ENCODE results near the gene ZNF354B. TPM values are rescaled to one million over a fixed set of nuclear protein-coding genes. Genes with fewer than 3 reads are reported as not detected.
"Not testable (repeated sequence)": the region's sequence is repeated elsewhere in the genome, so short reads cannot be mapped to it uniquely, and the experiment has no call there.

ZNF354B gene
- polyA plus RNA-seq, 1 donor from 2014 or later = 7.2 TPM

DNA sequence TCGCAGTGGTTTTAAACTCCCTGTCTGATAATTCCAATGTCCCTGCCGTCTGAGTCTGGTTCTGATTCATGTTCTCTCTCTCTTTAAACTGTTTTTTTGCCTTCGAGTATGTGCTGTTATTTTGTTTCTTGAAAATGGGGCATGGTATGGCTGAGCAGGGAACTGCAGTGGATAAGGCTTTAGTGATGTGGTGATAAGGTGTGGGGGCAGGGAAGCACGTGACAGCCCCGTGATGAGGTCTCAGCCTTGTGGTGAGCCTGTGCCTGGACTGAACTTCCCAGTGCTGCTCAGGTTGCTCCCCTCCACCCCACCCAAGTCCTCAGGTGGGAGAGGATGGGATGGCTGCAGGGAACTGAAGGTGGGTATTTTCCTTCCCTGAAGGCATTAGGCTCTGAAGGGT, 5.5 kb upstream of the ZNF354B start:
- Mint-ChIP-seq H3K27me3 (peaks cover 5% of the 10 kb centered on the region), H3K36me3 (no peaks in the 10 kb centered on the region), H3K9me3 (no peaks in the 10 kb centered on the region), H3K4me3 (no peak overlapping the region), H3K4me1 (peaks cover 0 to 8% (median 5%) of the 10 kb centered on the region in 3 donors), H3K27ac (no peak overlapping the region)

DNA sequence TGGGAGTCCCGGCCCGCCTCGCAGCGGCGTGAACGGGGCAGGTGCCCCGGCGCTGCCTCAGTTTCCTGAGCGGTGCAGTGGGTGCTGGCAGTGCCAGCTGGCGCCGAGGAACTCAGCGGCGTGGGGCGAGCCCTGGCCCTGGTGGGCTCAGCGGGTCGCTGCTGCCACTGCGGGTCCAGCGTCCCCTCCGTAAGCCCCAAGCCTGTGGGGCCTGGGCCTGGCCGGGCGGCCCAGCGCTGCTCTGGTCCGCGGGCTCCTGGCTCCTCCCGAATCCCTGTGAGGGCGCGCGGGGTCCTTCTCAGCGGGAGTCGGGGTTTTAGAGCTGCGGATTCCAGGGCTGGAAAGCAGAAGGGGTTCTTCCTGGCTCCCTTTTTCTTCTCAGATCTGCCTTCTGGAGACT, 862 bp downstream of the ZNF354B start:
- H3K4me3 Mint-ChIP-seq, H3K36me3 Mint-ChIP-seq, H3K9me3 Mint-ChIP-seq, H3K27ac Mint-ChIP-seq, H3K27me3 Mint-ChIP-seq: not testable (repeated sequence)
- H3K4me1 Mint-ChIP-seq = peaks cover 4 to 27% (median 22%) of the 10 kb centered on the region in 3 donors

DNA sequence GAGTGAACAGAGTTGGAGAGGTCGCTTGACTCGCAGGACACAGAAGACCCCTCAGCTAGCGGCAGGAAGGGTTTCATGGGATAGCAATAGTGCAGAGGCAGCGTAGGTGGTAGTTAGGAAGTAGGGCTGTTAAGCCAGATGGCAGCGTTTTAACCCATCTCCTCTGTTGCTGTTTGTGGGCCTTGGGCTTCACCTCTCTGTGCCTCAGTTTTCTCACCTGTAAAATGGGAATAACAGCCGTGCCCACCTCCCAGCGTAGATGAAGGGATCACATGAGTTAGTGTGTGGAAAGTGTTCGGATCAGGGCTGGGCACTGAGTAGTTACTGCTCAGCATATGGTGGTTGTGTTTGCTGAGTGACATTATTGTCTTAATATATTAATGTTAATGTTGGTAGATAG, 1.9 kb downstream of the ZNF354B start:
- Mint-ChIP-seq H3K4me1 (peaks cover 4 to 27% (median 22%) of the 10 kb centered on the region in 3 donors), H3K9me3 (no peaks in the 10 kb centered on the region), H3K4me3 (peak overlapping the region; percentile 65 to 88 (median 80)), H3K36me3 (peaks cover 16% of the 10 kb centered on the region), H3K27ac (peak overlapping the region in 1 of 3 donors; percentile 0), H3K27me3 (no peaks in the 10 kb centered on the region)

DNA sequence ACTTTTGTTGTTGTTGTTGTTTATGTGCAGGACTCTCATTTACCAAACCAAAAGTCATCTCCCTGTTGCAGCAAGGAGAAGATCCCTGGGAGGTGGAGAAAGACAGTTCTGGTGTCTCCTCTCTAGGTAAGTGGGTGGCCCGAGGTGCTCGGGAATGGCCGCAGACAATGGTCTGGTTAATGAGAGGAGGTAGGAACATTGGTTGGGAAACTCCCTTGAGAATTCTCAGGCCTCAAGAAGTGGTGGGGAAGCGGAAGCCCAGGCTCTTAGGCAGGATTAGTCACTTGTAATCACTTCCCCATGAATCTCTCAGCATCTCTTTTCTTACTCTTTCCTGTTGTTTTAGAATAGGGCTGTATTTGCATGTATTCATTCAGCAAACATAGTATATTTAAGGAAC, 7.2 kb downstream of the ZNF354B start:
- Mint-ChIP-seq H3K27me3 (no peaks in the 10 kb centered on the region), H3K9me3 (peaks cover 0 to 10% (median 4%) of the 10 kb centered on the region in 3 donors), H3K27ac (no peak overlapping the region), H3K36me3 (peaks cover 48% of the 10 kb centered on the region), H3K4me3 (no peak overlapping the region), H3K4me1 (peaks cover 0 to 7% (median 4%) of the 10 kb centered on the region in 3 donors)

DNA sequence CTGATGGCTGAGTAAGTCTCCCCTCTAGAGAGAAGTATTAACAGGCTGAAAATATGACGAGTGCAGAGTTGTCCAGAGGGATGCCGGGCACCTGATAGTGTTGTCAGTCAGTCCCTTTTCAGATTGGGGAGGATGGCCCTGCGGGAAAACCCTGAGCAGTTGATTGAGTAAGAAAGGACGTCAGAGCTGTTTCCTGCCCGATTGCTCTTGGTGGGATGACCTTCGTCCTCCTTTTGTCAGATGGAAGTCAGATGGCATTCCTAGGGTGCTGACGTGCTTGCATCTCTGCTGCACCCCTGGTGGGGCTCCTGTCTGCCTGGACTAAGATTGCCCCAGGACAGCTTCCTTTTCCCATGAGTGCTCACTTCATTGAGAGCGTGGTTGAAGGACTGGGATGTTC, 9.8 kb downstream of the ZNF354B start:
- H3K9me3 Mint-ChIP-seq = peaks cover 9 to 23% (median 18%) of the 10 kb centered on the region in 3 donors
- no peaks in the 10 kb centered on the region for H3K27me3 Mint-ChIP-seq
- H3K27ac Mint-ChIP-seq = no peak overlapping the region
- H3K36me3 Mint-ChIP-seq = peaks cover 67% of the 10 kb centered on the region
- H3K4me3 Mint-ChIP-seq = no peak overlapping the region
- H3K4me1 Mint-ChIP-seq = peaks cover 1 to 6% (median 3%) of the 10 kb centered on the region in 3 donors

DNA sequence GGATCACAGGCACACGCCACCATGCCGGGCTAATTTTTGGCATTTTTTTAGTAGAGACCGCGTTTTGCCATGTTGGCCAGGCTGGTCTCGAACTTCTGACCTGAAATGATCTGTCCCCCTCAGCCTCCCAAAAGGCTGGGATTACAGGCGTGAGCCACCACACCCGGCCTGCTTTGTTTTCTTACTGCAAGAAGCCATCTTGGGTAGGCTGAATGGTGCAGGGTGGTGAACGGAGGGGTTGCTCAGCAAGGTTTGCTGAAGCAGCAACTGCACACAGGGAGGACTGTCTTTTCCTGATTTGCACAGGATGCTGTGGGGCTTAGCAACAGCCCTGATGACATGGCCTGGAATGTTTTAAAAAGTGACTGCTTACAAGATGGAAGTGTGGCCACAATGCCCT, 10.7 kb downstream of the ZNF354B start:
- H3K27me3 Mint-ChIP-seq = no peaks in the 10 kb centered on the region
- peaks cover 1 to 6% (median 3%) of the 10 kb centered on the region in 3 donors for H3K4me1 Mint-ChIP-seq
- H3K9me3 Mint-ChIP-seq = peaks cover 9 to 31% (median 22%) of the 10 kb centered on the region in 3 donors
- no peak overlapping the region for H3K27ac Mint-ChIP-seq
- H3K36me3 Mint-ChIP-seq = peaks cover 72% of the 10 kb centered on the region
- H3K4me3 Mint-ChIP-seq = no peak overlapping the region

DNA sequence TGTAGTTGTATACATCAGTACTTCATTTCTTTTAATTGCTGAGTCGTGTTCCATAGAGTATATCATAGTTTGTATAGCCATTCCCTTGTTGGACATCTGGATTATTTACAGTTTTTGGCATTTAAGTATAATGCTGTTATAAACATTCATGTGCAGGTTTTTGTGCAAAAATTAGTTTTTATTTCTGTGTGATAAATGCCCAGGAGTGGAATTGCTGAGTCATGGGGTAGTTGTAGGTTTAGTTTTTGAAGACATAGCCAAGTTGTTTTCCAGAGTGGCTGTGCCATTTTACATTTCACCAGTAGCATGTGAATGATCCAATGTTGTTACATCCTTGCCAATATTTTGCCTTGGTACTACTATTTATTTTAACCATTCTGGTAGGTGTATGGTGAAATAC, 12.5 kb downstream of the ZNF354B start:
- Mint-ChIP-seq H3K4me1 (peaks cover 1 to 6% (median 4%) of the 10 kb centered on the region in 3 donors), H3K27ac (no peak overlapping the region), H3K27me3 (no peaks in the 10 kb centered on the region), H3K9me3 (peaks cover 11 to 33% (median 26%) of the 10 kb centered on the region in 3 donors), H3K4me3 (no peak overlapping the region), H3K36me3 (peaks cover 69% of the 10 kb centered on the region)

DNA sequence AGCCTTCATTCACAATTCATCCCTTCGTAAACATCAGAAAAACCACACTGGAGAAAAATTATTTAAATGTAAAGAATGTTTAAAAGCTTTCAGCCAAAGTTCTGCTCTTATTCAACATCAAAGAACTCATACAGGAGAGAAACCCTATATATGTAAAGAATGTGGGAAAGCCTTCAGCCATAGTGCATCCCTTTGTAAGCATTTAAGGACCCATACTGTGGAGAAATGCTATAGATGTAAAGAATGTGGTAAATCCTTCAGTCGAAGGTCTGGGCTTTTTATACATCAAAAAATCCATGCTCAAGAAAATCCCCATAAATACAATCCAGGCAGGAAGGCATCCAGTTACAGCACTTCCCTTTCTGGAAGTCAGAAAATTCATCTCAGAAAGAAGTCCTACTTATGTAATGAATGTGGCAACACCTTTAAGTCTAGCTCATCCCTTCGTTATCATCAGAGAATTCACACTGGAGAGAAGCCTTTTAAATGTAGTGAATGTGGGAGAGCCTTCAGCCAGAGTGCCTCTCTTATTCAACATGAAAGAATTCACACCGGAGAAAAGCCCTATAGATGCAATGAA, 23.5 kb downstream of the ZNF354B start:
- H3K4me1 Mint-ChIP-seq, H3K27ac Mint-ChIP-seq, H3K27me3 Mint-ChIP-seq, H3K4me3 Mint-ChIP-seq: not testable (repeated sequence)
- H3K36me3 Mint-ChIP-seq = peaks cover 44% of the 10 kb centered on the region
- H3K9me3 Mint-ChIP-seq = peaks cover 16 to 55% (median 46%) of the 10 kb centered on the region in 3 donors

DNA sequence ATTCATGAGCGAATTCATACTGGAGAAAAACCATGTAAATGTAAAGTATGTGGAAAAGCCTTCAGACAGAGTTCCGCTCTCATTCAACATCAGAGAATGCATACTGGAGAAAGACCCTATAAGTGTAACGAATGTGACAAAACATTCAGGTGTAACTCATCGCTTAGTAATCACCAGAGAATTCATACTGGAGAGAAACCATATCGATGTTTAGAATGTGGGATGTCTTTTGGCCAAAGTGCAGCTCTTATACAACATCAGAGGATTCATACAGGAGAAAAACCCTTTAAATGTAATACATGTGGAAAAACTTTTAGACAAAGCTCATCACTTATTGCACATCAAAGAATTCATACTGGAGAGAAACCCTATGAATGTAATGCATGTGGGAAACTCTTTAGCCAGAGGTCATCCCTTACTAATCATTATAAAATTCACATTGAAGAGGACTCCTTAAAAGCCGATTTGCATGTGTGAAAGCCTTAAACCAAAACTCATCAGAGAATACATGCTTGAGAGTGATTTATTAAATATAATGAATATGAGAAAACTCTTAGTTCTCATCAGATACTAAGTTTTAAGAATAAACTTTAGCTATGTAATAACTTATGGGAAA, 24.2 kb downstream of the ZNF354B start:
- Mint-ChIP-seq H3K36me3 (peaks cover 46% of the 10 kb centered on the region), H3K4me1 (no peaks in the 10 kb centered on the region), H3K27me3 (no peaks in the 10 kb centered on the region), H3K9me3 (peaks cover 19 to 58% (median 50%) of the 10 kb centered on the region in 3 donors), H3K27ac (no peak overlapping the region), H3K4me3 (no peak overlapping the region)

DNA sequence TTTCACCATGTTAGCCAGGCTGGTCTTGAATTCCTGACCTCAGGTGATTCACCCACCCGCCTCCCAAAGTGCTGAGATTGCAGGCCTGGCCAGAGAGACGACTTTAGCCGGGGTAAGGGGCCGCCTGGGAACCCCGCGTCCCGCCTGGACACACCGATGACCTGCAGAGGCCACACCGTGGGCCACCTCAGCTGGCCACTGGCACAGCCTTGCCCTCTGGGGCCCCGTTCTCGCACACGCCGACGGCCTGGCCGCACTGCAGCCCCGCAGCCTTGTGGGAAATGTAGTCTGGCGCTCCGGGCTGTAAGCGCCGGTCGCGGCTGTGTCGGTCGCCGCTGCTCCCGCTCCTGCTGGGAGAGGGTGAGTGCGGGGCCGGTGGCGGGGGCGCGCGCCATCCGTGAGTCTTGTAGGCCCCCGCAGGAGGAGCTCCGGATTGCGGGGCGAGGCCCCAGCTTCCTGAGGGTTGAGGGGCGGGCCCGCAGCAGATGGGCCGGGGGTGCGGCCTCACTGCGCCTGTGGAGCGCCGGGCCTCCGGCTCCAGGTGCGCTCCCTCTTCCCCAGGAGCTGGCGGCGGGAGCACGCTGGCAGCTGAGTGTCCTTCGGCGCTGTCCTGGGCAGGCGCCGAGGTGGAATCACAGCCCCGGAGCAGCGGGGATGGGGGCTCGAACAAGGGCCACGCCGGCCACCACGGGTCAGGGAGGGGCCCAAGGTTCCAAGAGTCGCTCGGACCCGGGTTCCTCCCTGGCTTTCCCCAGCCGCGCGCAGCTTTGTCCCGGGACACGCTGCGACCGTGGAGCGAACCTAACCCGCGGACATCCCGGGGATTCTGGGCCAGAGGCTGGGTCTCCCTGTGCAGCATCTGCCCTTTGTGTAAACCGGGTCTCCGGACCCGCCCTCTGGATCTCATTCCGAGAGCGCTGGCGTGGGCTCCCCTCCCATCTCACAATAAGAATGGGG, 36.1 kb downstream of the ZNF354B start, which contains the start of gene ZFP2:
Gene ZFP2, plus strand, starts transcription at position 299 of the 957 bp plus-strand sequence. CDS start 35,401 bp downstream, outside the sequence.
- no peaks in the 10 kb centered on the region for H3K27me3 Mint-ChIP-seq
- H3K9me3 Mint-ChIP-seq = peaks cover 1 to 7% (median 7%) of the 10 kb centered on the region in 3 donors
- peaks cover 5% of the 10 kb centered on the region for H3K36me3 Mint-ChIP-seq
- peak within 1 kb of the TSS in 1 of 3 donors; percentile 39 for H3K27ac Mint-ChIP-seq
- H3K4me1 Mint-ChIP-seq = peaks cover 0 to 6% (median 2%) of the 10 kb centered on the region in 3 donors
- H3K4me3 Mint-ChIP-seq = peak within 1 kb of the TSS; percentile 77 to 93 (median 84)

DNA sequence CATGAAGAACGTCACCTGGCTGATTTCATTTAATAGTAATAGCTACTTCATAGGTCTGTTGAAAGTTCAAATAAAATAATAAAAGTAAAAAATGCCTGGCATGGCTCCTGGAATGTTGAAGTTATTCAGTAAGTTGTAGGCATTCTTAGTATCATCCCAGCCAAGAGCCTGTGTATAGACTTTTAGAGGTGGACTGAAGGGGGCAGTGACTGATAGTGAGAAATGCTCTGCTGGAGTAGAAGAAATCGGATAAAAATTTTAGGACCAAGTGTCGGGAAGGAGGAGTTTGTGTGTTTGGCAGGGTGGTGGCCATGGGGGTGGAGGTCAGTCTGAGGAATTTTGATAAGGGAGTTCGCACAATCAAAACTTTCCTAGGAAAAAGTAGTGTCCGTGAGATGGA, 39.5 kb downstream of the ZNF354B start:
- Mint-ChIP-seq H3K9me3 (peaks cover 0 to 23% (median 16%) of the 10 kb centered on the region in 3 donors), H3K27ac (no peak overlapping the region)

DNA sequence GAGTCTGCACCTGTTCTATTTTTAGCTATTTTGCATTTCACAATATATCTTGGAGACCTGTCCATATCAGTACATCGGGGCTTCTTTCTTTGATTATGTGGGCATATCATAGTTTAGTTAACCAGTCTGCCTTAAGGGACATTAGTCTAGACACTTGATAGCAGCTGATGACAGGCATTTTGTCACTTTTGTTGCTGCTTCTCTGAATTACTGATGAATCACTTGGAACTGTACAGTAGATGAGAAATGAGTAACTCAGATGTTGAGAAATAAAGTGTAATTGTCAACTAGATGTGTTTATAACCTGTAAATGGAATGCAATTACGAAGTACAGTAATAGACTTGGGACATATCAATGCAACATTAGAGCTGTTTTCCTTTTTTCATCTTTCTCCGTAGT, 43.1 kb downstream of the ZNF354B start:
- no peak overlapping the region for H3K4me3 Mint-ChIP-seq
- no peaks in the 10 kb centered on the region for H3K27me3 Mint-ChIP-seq
- H3K36me3 Mint-ChIP-seq = peaks cover 15% of the 10 kb centered on the region
- H3K9me3 Mint-ChIP-seq = peaks cover 0 to 21% (median 19%) of the 10 kb centered on the region in 3 donors
- H3K4me1 Mint-ChIP-seq = peaks cover 0 to 5% (median 0%) of the 10 kb centered on the region in 3 donors
- no peak overlapping the region for H3K27ac Mint-ChIP-seq

More for the DNA sequence above, 39.5 kb downstream of the ZNF354B start:
- H3K36me3 Mint-ChIP-seq = peaks cover 13% of the 10 kb centered on the region
- peaks cover 0 to 7% (median 2%) of the 10 kb centered on the region in 3 donors for H3K4me1 Mint-ChIP-seq
- no peaks in the 10 kb centered on the region for H3K27me3 Mint-ChIP-seq
- no peak overlapping the region for H3K4me3 Mint-ChIP-seq

DNA sequence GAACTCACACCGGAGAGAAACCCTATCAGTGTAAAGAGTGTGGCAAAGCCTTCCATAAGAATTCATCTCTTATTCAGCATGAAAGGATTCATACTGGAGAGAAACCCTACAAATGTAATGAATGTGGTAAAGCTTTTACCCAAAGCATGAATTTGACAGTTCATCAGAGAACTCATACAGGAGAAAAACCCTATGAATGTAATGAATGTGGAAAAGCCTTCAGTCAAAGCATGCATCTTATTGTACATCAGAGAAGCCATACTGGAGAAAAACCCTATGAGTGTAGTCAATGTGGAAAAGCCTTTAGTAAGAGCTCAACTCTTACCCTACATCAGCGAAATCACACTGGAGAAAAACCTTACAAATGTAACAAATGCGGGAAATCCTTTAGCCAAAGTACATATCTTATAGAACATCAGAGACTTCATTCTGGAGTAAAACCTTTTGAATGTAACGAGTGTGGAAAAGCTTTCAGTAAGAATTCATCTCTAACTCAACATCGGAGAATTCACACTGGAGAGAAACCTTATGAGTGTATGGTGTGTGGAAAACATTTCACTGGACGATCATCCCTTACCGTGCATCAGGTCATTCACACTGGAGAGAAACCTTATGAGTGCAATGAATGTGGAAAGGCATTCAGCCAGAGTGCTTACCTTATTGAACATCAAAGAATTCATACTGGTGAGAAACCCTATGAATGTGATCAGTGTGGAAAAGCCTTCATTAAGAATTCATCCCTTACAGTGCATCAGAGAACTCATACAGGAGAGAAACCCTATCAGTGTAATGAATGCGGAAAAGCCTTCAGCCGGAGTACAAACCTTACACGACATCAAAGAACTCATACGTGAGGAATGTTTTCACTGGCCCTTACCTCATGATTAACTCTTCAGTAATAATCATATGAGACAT, 72.3 kb downstream of the ZNF354B start:
- no peaks in the 10 kb centered on the region for H3K4me1 Mint-ChIP-seq
- H3K27me3 Mint-ChIP-seq = no peaks in the 10 kb centered on the region
- peaks cover 29 to 63% (median 47%) of the 10 kb centered on the region in 3 donors for H3K9me3 Mint-ChIP-seq
- H3K36me3 Mint-ChIP-seq = peaks cover 10% of the 10 kb centered on the region
- no peak overlapping the region for H3K4me3 Mint-ChIP-seq
- H3K27ac Mint-ChIP-seq = no peak overlapping the region
